Smooth muscle cell (in vitro differentiated cells): ENCODE results near the gene SLFN5. TPM values are rescaled to one million over a fixed set of nuclear protein-coding genes. Genes with fewer than 3 reads are reported as not detected.
"Not testable (repeated sequence)": the region's sequence is repeated elsewhere in the genome, so short reads cannot be mapped to it uniquely, and the experiment has no call there.

Source experiments
- DNase-seq: peaks from one replicate; lab custom pipeline; 2025; ENCODE audit not compliant: unreplicated experiment; lab: John Stamatoyannopoulos, UW
- H2AFZ ChIP-seq: fragments of 200-600 bp; sonication (generic); 2 replicates; pipeline ENCODE4 v1.6.0; 2016; ENCODE audit warnings: antibody characterized with exemption, low read depth, mild to moderate bottlenecking
- H3F3A ChIP-seq: fragments of 200-600 bp; sonication (generic); 2 replicates; pipeline ENCODE4 v1.6.0; 2017; ENCODE audit warnings: antibody characterized with exemption, low read depth
- H3K27ac ChIP-seq: fragments of 200-600 bp; sonication (generic); 2 replicates; pipeline ENCODE4 v1.5.1; 2016; ENCODE audit warnings: low read depth, mild to moderate bottlenecking
- H3K27me3 ChIP-seq: fragments of 200-600 bp; sonication (generic); 2 replicates; pipeline ENCODE4 v1.6.1; 2016; ENCODE audit warnings: low read depth, mild to moderate bottlenecking
- H3K36me3 ChIP-seq: fragments of 200-600 bp; sonication (generic); 2 replicates; pipeline ENCODE4 v1.5.1; 2016; ENCODE audit warnings: low read depth
- H3K4me1 ChIP-seq: fragments of 200-600 bp; sonication (generic); 2 replicates; pipeline ENCODE4 v1.5.1; 2016; ENCODE audit warnings: low read depth
- H3K4me2 ChIP-seq: fragments of 200-600 bp; sonication (generic); 2 replicates; pipeline ENCODE4 v1.6.0; 2016; ENCODE audit warnings: mild to moderate bottlenecking
- H3K4me3 ChIP-seq: fragments of 200-600 bp; sonication (generic); 2 replicates; pipeline ENCODE4 v1.5.1; 2016; ENCODE audit warnings: mild to moderate bottlenecking
- H3K79me2 ChIP-seq: fragments of 200-600 bp; sonication (generic); 2 replicates; pipeline ENCODE4 v1.6.0; 2016; ENCODE audit warnings: low read depth, mild to moderate bottlenecking
- H3K9ac ChIP-seq: fragments of 200-600 bp; sonication (generic); 2 replicates; pipeline ENCODE4 v1.6.0; 2016; ENCODE audit warnings: low read depth
- H3K9me3 ChIP-seq: fragments of 200-600 bp; sonication (generic); replicated peaks from 2 replicates; pipeline ENCODE4 v1.5.1; 2016; ENCODE audit warnings: low read depth
- H4K20me1 ChIP-seq: fragments of 200-600 bp; sonication (generic); 2 replicates; pipeline ENCODE4 v1.6.0; 2016; ENCODE audit warnings: low read depth
- CTCF ChIP-seq: fragments of 200-600 bp; sonication (generic); IDR thresholded peaks from 2 replicates; pipeline ENCODE4 v1.5.1; 2017; ENCODE audit warnings: borderline replicate concordance, mild to moderate bottlenecking, antibody characterized with exemption; ENCODE audit not compliant: insufficient read depth, poor library complexity, severe bottlenecking
- WGBS: methylation state at CpG from one replicate; pipeline ENCODE4 v1.1.7; 2016; ENCODE audit warnings: low lambda C conversion rate; 5-methylcytosine and 5-hydroxymethylcytosine counted together
- polyA plus RNA-seq: library from polyadenylated mRNA; unstranded; fragments of >200 nt; fragmentation: Nextera tagmentation; extraction: Ambion mirVana; gene quantifications from 2 replicates; pipeline ENCODE4 v1.2.1, GENCODE V29; 2016
- total RNA-seq: library from RNA; depleted of rRNA; stranded (reverse); fragments of >200 nt; gene quantifications from 2 replicates; pipeline ENCODE4 v1.2.3, GENCODE V29; 2014

Gene SLFN5
- total and polyA plus RNA-seq, 2 experiments from 2014 or later: 8.8 to 16.0 TPM

- Histone ChIP-seq H2AFZ (no peak overlapping the region), H3K36me3 (no peaks in the 10 kb centered on the region), H3K4me1 (no peaks in the 10 kb centered on the region), H3F3A (no peaks in the 10 kb centered on the region), H3K9ac (no peak overlapping the region), H3K4me3 (no peak overlapping the region), H3K27ac (no peak overlapping the region), H3K9me3 (no peaks in the 10 kb centered on the region), H3K4me2 (no peak overlapping the region), H3K27me3 (no peaks in the 10 kb centered on the region), H4K20me1 (no peaks in the 10 kb centered on the region), H3K79me2 (no peaks in the 10 kb centered on the region)
- DNase-seq: no peak
- no peak for TF ChIP-seq CTCF
- 63% methylated on average over 5 of the region's 5 CpGs for WGBS
These were observed 56.3 kb downstream of the SLFN5 start for GRCh38 chr17:35299135-35299534.

- WGBS: 76% methylated on average over 3 of the region's 3 CpGs
- H3K4me1 ChIP-seq, H3K4me2 ChIP-seq, H3K4me3 ChIP-seq, DNase-seq, H3F3A ChIP-seq, H3K9ac ChIP-seq, H2AFZ ChIP-seq, H3K27me3 ChIP-seq, H3K9me3 ChIP-seq, H3K27ac ChIP-seq, H4K20me1 ChIP-seq, H3K79me2 ChIP-seq, H3K36me3 ChIP-seq: not testable (repeated sequence)
These were observed 66.5 kb downstream of the SLFN5 start for GRCh38 chr17:35309345-35309744.

GRCh38 chr17:35312346-35312745 is 69.5 kb downstream of the SLFN5 start:
- Histone ChIP-seq H2AFZ (no peak overlapping the region), H3F3A (no peaks in the 10 kb centered on the region), H3K4me2 (no peak overlapping the region), H3K27me3 (peaks cover 4% of the 10 kb centered on the region), H3K27ac (no peak overlapping the region), H3K4me3 (no peak overlapping the region), H3K9me3 (no peaks in the 10 kb centered on the region), H3K4me1 (no peaks in the 10 kb centered on the region), H3K79me2 (no peaks in the 10 kb centered on the region), H3K36me3 (no peaks in the 10 kb centered on the region), H4K20me1 (no peaks in the 10 kb centered on the region), H3K9ac (no peak overlapping the region)
- WGBS: 71% methylated on average over 3 of the region's 3 CpGs
- TF ChIP-seq CTCF: no peak
- no peak for DNase-seq

GRCh38 chr17:35312790-35313711 is 70.2 kb downstream of the SLFN5 start:
- H3K36me3 ChIP-seq: no peaks in the 10 kb centered on the region
- H3K4me3 ChIP-seq: peak overlapping the region; percentile 20
- H3K9me3 ChIP-seq: no peaks in the 10 kb centered on the region
- TF ChIP-seq CTCF: peak; percentile 74
- H3K27ac ChIP-seq: no peak overlapping the region
- H4K20me1 ChIP-seq: no peaks in the 10 kb centered on the region
- no peak overlapping the region for H3K9ac ChIP-seq
- peak overlapping the region; percentile 98 for H2AFZ ChIP-seq
- H3K4me2 ChIP-seq: peak overlapping the region; percentile 82
- H3K27me3 ChIP-seq: peaks cover 4% of the 10 kb centered on the region
- DNase-seq: no peak
- H3K79me2 ChIP-seq: no peaks in the 10 kb centered on the region
- 39% methylated on average over 20 of the region's 20 CpGs for WGBS
- no peaks in the 10 kb centered on the region for H3K4me1 ChIP-seq
- no peaks in the 10 kb centered on the region for H3F3A ChIP-seq
